IPS-NIHi11 (cell line): ENCODE measurements around the gene TIGD3.

Experiments
- DNase-seq: peaks from one replicate; pipeline ENCODE4 v3.0.0; 2012; ENCODE audit warnings: mixed read lengths, low spot score

TIGD3 gene

GRCh38 chr11:65373839-65374580 is 19.5 kb downstream of the TIGD3 start:
- no peak for DNase-seq

GRCh38 chr11:65375012-65375411 is 20.5 kb downstream of the TIGD3 start:
- DNase-seq = no peak

- DNase-seq = no peak
Observed at GRCh38 chr11:65376138-65376713, 21.7 kb downstream of the TIGD3 start.

GRCh38 chr11:65377036-65377435 is 22.5 kb downstream of the TIGD3 start:
- DNase-seq = no peak

GRCh38 chr11:65377777-65378176 is 23.2 kb downstream of the TIGD3 start:
- no peak for DNase-seq

- DNase-seq = no peak
Observed at GRCh38 chr11:65378208-65378927, 23.8 kb downstream of the TIGD3 start.

GRCh38 chr11:65378928-65379638 is 24.5 kb downstream of the TIGD3 start:
- DNase-seq = no peak

- no peak for DNase-seq
Observed at GRCh38 chr11:65379698-65380459, 25.3 kb downstream of the TIGD3 start.

GRCh38 chr11:65380460-65381119 is 26.0 kb downstream of the TIGD3 start:
- no peak for DNase-seq

- DNase-seq = no peak
Observed at GRCh38 chr11:65381716-65382032, 27.1 kb downstream of the TIGD3 start.

GRCh38 chr11:65382033-65382803 is 27.7 kb downstream of the TIGD3 start, which contains the start of gene SLC25A45:
TSS of gene SLC25A45 (minus strand) at chr11:65382646. CDS start at chr11:65381951, 695 bp downstream.
- DNase-seq = peak; percentile 74

- no peak for DNase-seq
Observed at GRCh38 chr11:65382804-65383368, 28.3 kb downstream of the TIGD3 start.

- no peak for DNase-seq
Observed at GRCh38 chr11:65383778-65384177, 29.2 kb downstream of the TIGD3 start.

GRCh38 chr11:65384301-65384889 is 29.8 kb downstream of the TIGD3 start:
- DNase-seq = no peak

- peak; percentile 96 for DNase-seq
Observed at GRCh38 chr11:65386307-65387140, 32.0 kb downstream of the TIGD3 start, which contains the start of gene FRMD8. TSS of gene FRMD8 (plus strand) at chr11:65386637. CDS start at chr11:65387037, 400 bp downstream.

- DNase-seq = no peak
Observed at GRCh38 chr11:65388731-65389130, 34.2 kb downstream of the TIGD3 start.

GRCh38 chr11:65389294-65389980 is 34.9 kb downstream of the TIGD3 start:
- no peak for DNase-seq
